Endodermal cell (in vitro differentiated cells): Measurements from ENCODE around the gene WT1. TPM values are rescaled to one million over a fixed set of nuclear protein-coding genes. Genes with fewer than 3 reads are reported as not detected.

ENCODE experiments used
- DNase-seq: peaks from one replicate; pipeline ENCODE4 v3.0.0-alpha.2; 2017
- H3K27ac ChIP-seq: 2 replicates; pipeline ENCODE4 v1.5.1; 2013; ENCODE audit warnings: mild to moderate bottlenecking, low read depth, low read length, moderate library complexity
- H3K27me3 ChIP-seq: 2 replicates; pipeline ENCODE4 v1.6.1; 2013; ENCODE audit warnings: mild to moderate bottlenecking, low read length, moderate library complexity; ENCODE audit not compliant: insufficient read depth, control insufficient read depth, poor library complexity, severe bottlenecking
- H3K36me3 ChIP-seq: 2 replicates; pipeline ENCODE4 v1.7.0; 2013; ENCODE audit warnings: mild to moderate bottlenecking, low read length, moderate library complexity; ENCODE audit not compliant: control insufficient read depth, insufficient read depth
- H3K4me1 ChIP-seq: one replicate; pipeline ENCODE4 v1.7.0; 2013; ENCODE audit warnings: low read length; ENCODE audit not compliant: control insufficient read depth, insufficient read depth
- H3K4me3 ChIP-seq: 2 replicates; pipeline ENCODE4 v1.5.1; 2013; ENCODE audit warnings: mild to moderate bottlenecking, low read length, moderate library complexity
- H3K9ac ChIP-seq: 2 replicates; pipeline ENCODE4 v1.6.1; 2013; ENCODE audit warnings: mild to moderate bottlenecking, low read length, moderate library complexity; ENCODE audit not compliant: poor library complexity, severe bottlenecking; ENCODE audit errors: extremely low read depth
- H3K9me3 ChIP-seq: 2 replicates; pipeline ENCODE4 v1.6.1; 2013; ENCODE audit warnings: mild to moderate bottlenecking, low read length, moderate library complexity; ENCODE audit not compliant: control insufficient read depth
- H3K27ac Mint-ChIP-seq: 2 replicates; pipeline ENCODE4 v1.8.0; 2020; ENCODE audit warnings: mixed read lengths
- H3K27me3 Mint-ChIP-seq: 2 replicates; pipeline ENCODE4 v1.8.0; 2021; ENCODE audit warnings: mild to moderate bottlenecking, mixed read lengths; ENCODE audit not compliant: insufficient read depth
- H3K36me3 Mint-ChIP-seq: 2 replicates; pipeline ENCODE4 v1.8.0; 2020; ENCODE audit warnings: low read depth, mixed read lengths
- H3K4me1 Mint-ChIP-seq: 2 replicates; pipeline ENCODE4 v1.8.0; 2020; ENCODE audit warnings: mixed read lengths
- H3K4me3 Mint-ChIP-seq: 2 replicates; pipeline ENCODE4 v1.8.0; 2020; ENCODE audit warnings: mild to moderate bottlenecking, moderate library complexity, mixed read lengths
- H3K9me3 Mint-ChIP-seq: 2 replicates; pipeline ENCODE4 v1.8.0; 2020; ENCODE audit warnings: mild to moderate bottlenecking, mixed read lengths
- CTCF ChIP-seq: fragments of 200-600 bp; sonication (generic); conservative IDR thresholded peaks from 2 replicates; pipeline ENCODE4 v1.5.0; 2021; ENCODE audit warnings: antibody characterized with exemption, mild to moderate bottlenecking
- WGBS, 2 experiments: methylation state at CpG; one replicate each; pipeline versions ENCODE4 v1.1.5 to v1.1.7; 2013; ENCODE audit warnings: missing lambda C conversion rate in 2 of 2, mixed read lengths in 1 of 2; ENCODE audit not compliant: insufficient coverage in 1 of 2, insufficient read length in 1 of 2; 5-methylcytosine and 5-hydroxymethylcytosine counted together
- total RNA-seq, 2 donors: library from RNA; stranded (reverse); fragmentation: NEBNext Ultra II Directional in 1 of 2; extraction: Animal tissue kit (Norgen Biotek cat#: 25700) in 1 of 2; gene quantifications; 2 replicates in 1 of 2; 3 replicates in 1 of 2; pipeline ENCODE4 v1.2.1, GENCODE V29; 2021

The WT1 gene
- total RNA-seq, 2 donors from 2014 or later: 0.51 TPM; not detected in 1

DNA sequence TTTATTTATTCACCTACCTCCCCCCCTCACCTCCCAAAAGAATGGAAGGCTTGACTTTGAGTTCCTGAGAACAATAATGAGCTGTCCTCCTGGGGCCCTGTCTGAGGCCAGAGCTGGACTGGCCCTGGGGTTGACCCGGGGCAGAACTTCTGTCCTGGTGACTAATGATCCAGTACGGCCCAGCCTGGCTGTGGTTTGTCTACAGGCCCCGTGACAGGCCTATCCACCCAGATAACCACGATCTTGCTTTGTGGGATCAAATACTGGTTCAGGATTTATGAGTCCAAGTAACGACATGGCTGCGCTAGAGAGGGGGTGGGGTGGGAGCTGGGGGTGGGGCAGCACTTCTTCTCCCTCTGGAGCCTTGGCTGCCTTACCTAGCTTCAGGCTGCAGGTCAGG, 81.5 kb downstream of the WT1 start:
- Histone ChIP-seq H3K9me3 (no peaks in the 10 kb centered on the region), H3K9ac (no peak overlapping the region), H3K27ac (no peak overlapping the region), H3K36me3 (no peaks in the 10 kb centered on the region), H3K4me1 (no peaks in the 10 kb centered on the region), H3K27me3 (no peaks in the 10 kb centered on the region), H3K4me3 (no peak overlapping the region)
- peaks cover 4% of the 10 kb centered on the region for H3K27me3 Mint-ChIP-seq
- H3K4me1 Mint-ChIP-seq: no peaks in the 10 kb centered on the region
- H3K9me3 Mint-ChIP-seq: no peaks in the 10 kb centered on the region
- DNase-seq: no peak
- H3K36me3 Mint-ChIP-seq: no peaks in the 10 kb centered on the region
- no peak for TF ChIP-seq CTCF
- WGBS, 2 experiments: 85 to 90% methylated on average over 2 to 6 of the region's 6 CpGs
- H3K27ac Mint-ChIP-seq: no peak overlapping the region
- no peak overlapping the region for H3K4me3 Mint-ChIP-seq

- H3K4me3 ChIP-seq: no peak overlapping the region
- no peaks in the 10 kb centered on the region for H3K36me3 Mint-ChIP-seq
- peaks cover 2% of the 10 kb centered on the region for H3K27me3 Mint-ChIP-seq
- H3K27me3 ChIP-seq: no peaks in the 10 kb centered on the region
- no peaks in the 10 kb centered on the region for H3K9me3 ChIP-seq
- WGBS, 2 experiments: no CpG with 5 or more reads among the region's 1 CpG
- no peaks in the 10 kb centered on the region for H3K4me1 Mint-ChIP-seq
- no peak overlapping the region for H3K9ac ChIP-seq
- no peak for DNase-seq
- no peak overlapping the region for H3K4me3 Mint-ChIP-seq
- no peak overlapping the region for H3K27ac Mint-ChIP-seq
- TF ChIP-seq CTCF: no peak
- no peaks in the 10 kb centered on the region for H3K36me3 ChIP-seq
- no peaks in the 10 kb centered on the region for H3K9me3 Mint-ChIP-seq
- H3K27ac ChIP-seq: no peak overlapping the region
- no peaks in the 10 kb centered on the region for H3K4me1 ChIP-seq
Measured at GRCh38 chr11:32348502-32348901, 86.8 kb downstream of the WT1 start.

GRCh38 chr11:32344946-32345345, 90.4 kb downstream of the WT1 start:
- no peaks in the 10 kb centered on the region for H3K36me3 Mint-ChIP-seq
- 88 to 94% methylated on average over 2 to 5 of the region's 5 CpGs for WGBS, 2 experiments
- H3K4me1 Mint-ChIP-seq: no peaks in the 10 kb centered on the region

More at GRCh38 chr11:32344946-32345345, 90.4 kb downstream of the WT1 start:
- Mint-ChIP-seq H3K9me3 (no peaks in the 10 kb centered on the region), H3K27me3 (peaks cover 5% of the 10 kb centered on the region), H3K27ac (no peak overlapping the region), H3K4me3 (no peak overlapping the region)
- H3K27ac ChIP-seq: no peak overlapping the region
- H3K27me3 ChIP-seq: no peaks in the 10 kb centered on the region
- H3K4me3 ChIP-seq: no peak overlapping the region
- H3K4me1 ChIP-seq: no peaks in the 10 kb centered on the region
- no peaks in the 10 kb centered on the region for H3K9me3 ChIP-seq
- no peak for TF ChIP-seq CTCF
- H3K36me3 ChIP-seq: no peaks in the 10 kb centered on the region
- no peak overlapping the region for H3K9ac ChIP-seq
- no peak for DNase-seq
